Fibroblast of skin of left quadriceps (primary cell): ENCODE measurements around the gene TMEM92.
"Not testable (repeated sequence)": the region's sequence is repeated elsewhere in the genome, so short reads cannot be mapped to it uniquely, and the experiment has no call there.

Experiments used
- DNase-seq, 2 experiments: peaks; one replicate each; pipeline ENCODE4 v3.0.0-alpha.2; 2013; ENCODE audit warnings: low read depth in 2 of 2

The TMEM92 gene

GRCh38 chr17:50276588-50277356 lies 2.5 kb downstream of the TMEM92 start:
- DNase-seq, result no peak

GRCh38 chr17:50277357-50277754 lies 3.1 kb downstream of the TMEM92 start:
- no peak for DNase-seq

GRCh38 chr17:50278526-50279180 lies 4.4 kb downstream of the TMEM92 start:
- no peak for DNase-seq

- DNase-seq, result no peak
Measured at GRCh38 chr17:50279181-50279526, 4.9 kb downstream of the TMEM92 start.

- DNase-seq, result no peak
Measured at GRCh38 chr17:50279639-50280038, 5.4 kb downstream of the TMEM92 start.

DNA sequence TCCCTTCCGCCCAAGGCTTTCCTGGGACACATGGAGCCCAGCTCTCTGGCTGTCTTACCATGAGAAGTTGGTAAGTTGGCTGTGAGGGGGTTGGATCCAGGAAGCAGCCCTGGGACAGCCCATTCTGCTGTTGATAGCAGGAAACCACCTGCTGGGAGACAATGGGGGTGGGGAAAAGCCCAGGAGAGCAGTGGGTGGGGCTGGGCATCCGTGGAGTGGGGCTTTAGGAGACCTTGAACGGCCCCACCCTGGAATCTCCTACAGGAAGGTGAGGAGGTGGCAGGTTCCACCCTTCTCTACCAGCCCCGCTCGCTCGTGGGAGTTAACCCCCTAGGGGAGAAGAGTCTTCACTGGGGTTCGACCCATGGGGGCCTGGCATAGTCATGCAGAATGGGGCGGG lies 5.8 kb downstream of the TMEM92 start:
- DNase-seq, result no peak

DNA sequence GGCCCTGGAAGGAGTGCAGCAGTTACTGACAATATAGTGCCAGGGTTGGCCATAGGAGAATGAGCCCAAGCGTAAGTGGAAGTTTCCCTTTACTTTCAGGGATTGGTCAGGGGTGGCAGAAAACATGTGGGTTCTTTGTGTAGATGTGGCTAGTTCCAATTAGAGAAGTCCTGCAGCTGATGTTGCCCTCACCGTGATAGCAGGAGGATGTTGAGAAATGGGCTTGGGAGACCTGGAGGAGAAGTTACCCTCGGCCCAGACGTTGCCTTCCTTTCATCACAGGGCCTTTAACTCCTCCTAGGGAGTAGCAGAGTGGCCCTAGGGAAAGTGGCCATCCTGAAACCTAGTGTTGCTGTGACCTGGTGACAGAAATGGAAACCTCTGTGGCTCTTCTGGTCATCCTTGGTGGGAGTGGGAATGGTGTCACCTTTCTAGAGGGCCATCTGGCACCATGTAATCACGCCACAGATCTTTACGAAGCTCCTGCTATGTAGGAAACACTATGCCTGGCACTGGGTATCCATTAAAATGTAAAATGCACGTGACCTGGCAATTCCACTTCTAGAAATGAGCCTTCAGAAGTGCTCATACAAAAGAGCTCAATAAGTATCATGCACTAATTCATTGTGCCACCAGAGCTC lies 6.7 kb downstream of the TMEM92 start:
- no peak for DNase-seq

DNA sequence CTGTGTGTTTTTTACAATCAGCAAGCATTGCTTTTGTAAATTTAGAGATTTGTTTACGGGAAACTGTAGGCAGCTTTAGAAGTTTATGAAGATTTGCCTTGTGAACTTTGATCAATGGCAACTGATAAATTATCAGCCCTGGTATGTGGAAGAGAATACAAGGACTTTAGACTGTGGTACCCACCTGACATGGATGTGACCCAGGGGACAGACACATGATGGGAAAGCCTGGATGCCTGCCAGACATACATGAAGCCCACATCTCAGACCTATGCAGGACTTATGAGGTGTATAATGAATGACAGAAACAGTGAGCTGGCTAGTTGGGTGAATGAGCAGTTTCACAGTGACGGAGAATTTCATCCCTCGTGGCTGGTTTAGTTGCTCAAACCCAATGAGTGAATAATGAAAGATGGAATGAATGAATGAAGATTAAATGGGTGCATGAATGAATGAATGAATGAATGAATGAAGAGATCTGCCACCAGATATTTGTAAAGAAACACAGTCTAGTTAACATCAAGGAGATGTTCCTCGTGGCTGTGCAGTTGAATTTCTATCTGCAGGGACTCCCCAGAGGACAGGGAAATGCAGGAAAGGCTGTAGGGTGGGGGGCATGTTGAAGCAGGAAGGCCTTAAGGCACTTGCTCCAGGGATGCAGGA lies 7.6 kb downstream of the TMEM92 start:
- DNase-seq, result no peak

GRCh38 chr17:50283246-50283645 lies 9.0 kb downstream of the TMEM92 start:
- no peak for DNase-seq

DNA sequence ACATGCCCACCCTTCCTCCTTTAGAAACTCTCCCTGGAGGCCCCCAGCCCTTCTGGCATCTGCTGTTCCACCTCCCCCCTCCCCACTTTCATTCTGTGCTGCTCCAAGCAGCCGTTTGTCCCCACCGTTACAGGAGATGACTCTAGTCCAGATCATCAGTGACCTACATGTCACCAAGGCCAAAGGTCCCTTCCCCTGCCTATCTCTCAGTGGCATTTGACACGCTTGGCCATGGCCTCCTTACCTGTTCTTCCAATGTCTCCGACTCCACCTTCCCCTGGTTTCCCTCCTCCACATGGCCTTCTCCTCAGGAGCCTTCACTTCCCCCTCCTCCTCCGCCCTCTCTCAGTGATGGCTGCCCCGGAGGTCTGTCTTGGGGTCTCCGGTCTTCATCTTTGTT lies 9.4 kb downstream of the TMEM92 start:
- no peak for DNase-seq

DNA sequence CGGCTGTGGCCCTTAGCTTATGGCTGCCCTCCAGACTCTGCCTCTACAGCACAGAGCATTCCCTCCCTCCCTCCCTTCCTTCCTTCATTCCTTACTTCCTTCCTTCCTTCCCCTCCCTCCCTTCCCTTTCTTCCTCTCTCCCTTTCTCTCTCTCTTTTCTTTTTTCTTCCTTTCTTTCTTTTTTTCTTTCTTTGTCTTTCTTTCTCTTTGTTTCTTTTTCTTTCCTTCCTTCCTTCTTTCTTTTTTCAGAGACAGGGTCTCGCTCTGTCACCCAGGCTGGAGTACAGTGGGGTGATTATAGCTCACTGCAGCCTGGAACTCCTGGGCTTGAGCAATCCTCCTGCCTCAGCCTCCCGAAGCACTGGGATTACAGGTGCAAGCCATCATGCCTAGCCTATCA lies 11.7 kb downstream of the TMEM92 start:
- DNase-seq, result no peak

DNA sequence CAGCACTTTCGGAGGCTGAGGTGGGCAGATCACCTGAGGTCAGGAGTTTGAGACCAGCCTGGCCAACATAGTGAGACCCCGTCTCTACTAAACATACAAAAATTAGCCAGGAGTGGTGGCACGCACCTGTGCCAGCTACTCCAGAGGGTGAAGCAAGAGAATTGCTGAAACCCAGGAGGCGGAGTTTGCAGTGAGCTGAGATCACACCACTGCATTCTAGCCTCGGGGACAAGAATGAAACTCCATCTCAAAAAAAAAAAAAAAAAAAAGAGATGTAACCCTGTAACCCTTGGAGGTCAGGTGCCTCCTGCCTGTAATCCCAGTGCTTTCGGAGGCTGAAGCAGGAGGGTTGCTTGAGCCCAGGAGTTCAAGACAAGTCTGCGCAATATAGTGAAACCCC lies 13.0 kb downstream of the TMEM92 start:
- DNase-seq, result not testable (repeated sequence)

- DNase-seq, result no peak
Measured at GRCh38 chr17:50288306-50288705, 14.0 kb downstream of the TMEM92 start.

DNA sequence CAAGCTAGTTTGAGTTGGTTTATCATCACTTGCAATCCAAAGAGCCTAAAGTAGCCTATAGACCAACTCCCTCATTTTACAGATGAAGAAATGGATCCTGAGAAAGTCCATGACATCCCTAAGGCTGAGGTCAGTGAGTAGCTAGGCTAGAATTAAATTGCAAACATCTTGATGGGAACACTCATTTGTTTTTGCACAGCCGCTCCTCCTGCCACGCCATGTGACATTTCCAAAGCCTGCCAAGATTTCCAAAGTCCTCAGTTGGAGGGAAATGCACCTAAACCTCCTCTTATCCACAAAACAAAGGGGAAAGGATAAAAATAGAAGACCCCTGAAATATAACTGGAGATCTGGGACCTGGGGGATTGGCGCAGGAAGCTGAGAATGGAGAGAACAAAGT lies 15.0 kb downstream of the TMEM92 start:
- no peak for DNase-seq

DNA sequence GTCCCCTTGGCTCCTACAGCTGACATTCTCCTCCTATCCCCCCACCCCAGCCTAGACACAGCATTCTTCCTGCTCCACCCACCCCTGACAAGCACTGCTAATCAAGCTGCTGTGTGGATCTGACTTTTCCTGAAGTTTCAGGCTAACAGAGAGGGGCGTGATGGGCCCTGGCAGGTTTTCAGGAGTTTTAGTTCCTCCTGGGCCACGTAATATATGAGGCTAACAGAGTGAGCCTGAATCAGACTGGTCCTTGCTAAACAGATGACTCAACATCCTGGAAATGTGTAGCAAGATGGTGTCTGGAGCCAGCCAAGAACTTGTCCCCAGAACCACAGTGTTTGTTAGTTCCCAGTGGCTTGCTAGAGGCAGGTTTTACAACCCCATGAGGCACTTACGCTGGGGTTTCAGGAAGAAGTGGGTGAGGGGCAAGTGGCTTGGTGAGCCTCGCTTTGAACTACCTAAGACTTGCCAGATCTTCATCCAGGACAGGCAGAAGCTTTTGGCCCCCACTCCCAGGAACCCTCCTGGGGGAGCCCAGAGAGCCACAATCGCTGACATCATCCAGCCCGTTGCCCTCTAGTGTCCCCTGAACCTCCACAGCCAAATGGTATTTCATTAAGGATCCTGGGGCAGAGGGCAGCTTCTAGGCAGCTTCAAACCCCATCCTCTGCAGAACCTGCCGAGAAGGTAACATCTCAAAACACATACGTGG lies 15.9 kb downstream of the TMEM92 start:
- DNase-seq, result peak; percentile 96

DNA sequence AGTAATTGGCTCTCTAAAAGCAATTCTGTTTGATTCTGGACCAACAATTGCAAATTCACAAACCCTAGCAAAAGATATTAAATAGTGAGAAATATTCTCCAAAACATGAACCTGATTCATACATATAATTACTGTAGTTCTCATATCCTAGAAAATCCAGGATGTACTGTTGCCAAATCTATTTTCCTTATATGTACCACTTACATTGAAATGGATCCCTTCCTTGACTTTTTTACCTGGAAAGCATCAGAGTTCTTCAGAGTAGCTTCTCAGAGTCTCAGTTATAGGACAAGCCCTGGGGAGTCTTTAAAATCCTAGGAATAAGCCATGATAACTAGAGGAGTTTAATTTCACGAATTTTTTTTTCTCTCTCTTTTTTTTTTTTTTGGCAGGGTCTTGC lies 16.7 kb downstream of the TMEM92 start:
- DNase-seq, result no peak

DNA sequence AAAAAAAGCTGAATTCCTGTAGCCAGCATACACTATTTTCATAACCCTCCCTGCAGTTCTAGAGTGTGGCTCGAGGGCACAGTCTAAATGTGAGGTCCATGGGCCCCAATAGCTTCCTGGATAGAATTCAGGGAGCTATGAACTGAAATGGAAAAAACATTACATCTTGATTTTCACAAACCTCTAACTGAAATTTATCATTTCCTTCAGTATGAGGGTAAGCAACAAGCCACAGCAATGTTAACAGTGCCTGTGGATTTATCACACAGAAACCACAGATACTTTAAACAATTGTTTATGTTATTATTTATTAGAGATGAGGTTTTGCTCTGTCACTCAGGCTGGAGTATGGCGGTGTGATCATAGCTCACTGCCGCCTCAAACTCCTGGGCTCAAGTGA lies 18.2 kb downstream of the TMEM92 start:
- DNase-seq, result no peak

GRCh38 chr17:50295021-50295420 lies 20.8 kb downstream of the TMEM92 start:
- no peak for DNase-seq

- no peak for DNase-seq
Measured at GRCh38 chr17:50297407-50297865, 23.2 kb downstream of the TMEM92 start.

GRCh38 chr17:50298018-50298417 lies 23.8 kb downstream of the TMEM92 start:
- DNase-seq, result no peak

DNA sequence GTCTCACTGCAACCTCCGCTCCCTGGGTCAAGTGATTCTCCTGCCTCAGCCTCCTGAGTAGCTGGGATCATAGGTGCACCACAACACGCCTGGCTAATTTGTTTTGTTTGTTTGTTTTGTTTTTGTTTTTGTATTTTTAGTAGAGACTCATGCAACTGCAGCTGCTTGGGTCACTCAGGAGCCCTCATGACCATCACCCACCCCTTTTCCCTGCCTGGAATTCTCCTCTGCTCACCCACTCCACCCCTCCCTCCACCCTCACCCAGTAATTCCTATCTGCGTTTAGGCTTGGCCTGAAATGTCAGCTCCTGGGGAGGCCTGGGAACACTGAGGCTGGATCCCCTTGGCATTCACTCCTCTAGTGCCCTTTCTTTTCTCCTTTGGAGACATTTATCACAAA lies 25.5 kb downstream of the TMEM92 start:
- no peak for DNase-seq

- not testable (repeated sequence) for DNase-seq
Measured at GRCh38 chr17:50300824-50301223, 26.6 kb downstream of the TMEM92 start.
